PC-9 (cell line): ENCODE results near the gene SEMA5A. TPM values are rescaled to one million over a fixed set of nuclear protein-coding genes. Genes with fewer than 3 reads are reported as not detected.

Experiments
- BruUV-seq: library from RNA; stranded (reverse); fragments of 400-500 nt; replicated peaks from 2 replicates; lab custom pipeline; 2021; lab: Mats Ljungman, UMichigan
- CTCF ChIA-PET: fragments of 300-600 bp; sonication (Branson Sonifier 250); formaldehyde crosslinking; loops from one replicate; lab custom pipeline; 2022; ENCODE audit warnings: antibody characterized with exemption; lab: Charles Lee
- POLR2A ChIA-PET: fragments of 300-600 bp; sonication (Branson Sonifier 250); formaldehyde crosslinking; loops from one replicate; lab custom pipeline; 2022; ENCODE audit warnings: antibody characterized with exemption; ENCODE audit not compliant: unreplicated experiment; lab: Charles Lee
- DNase-seq, 2 experiments: peaks; one replicate each; pipeline versions ENCODE4 v3.0.0 to v3.0.0-alpha.2; 2015 to 2022; ENCODE audit warnings: mixed read lengths in 1 of 2
- H2AFZ ChIP-seq: fragments of 200-600 bp; sonication (generic); 2 replicates; pipeline ENCODE4 v1.8.1; 2017; ENCODE audit warnings: antibody characterized with exemption
- H3F3A ChIP-seq: fragments of 200-600 bp; sonication (generic); 2 replicates; pipeline ENCODE4 v1.8.1; 2017; ENCODE audit warnings: antibody characterized with exemption, mild to moderate bottlenecking, low read depth; ENCODE audit not compliant: insufficient read depth
- H3K27ac ChIP-seq: fragments of 200-600 bp; sonication (generic); 2 replicates; pipeline ENCODE4 v1.6.1; 2016; ENCODE audit warnings: mixed run types
- H3K27me3 ChIP-seq: fragments of 200-600 bp; sonication (generic); 2 replicates; pipeline ENCODE4 v1.6.1; 2016; ENCODE audit warnings: low read depth, mixed run types; ENCODE audit not compliant: insufficient read depth
- H3K36me3 ChIP-seq: fragments of 200-600 bp; sonication (generic); 2 replicates; pipeline ENCODE4 v1.6.1; 2016; ENCODE audit warnings: low read depth, mixed run types
- H3K4me1 ChIP-seq: fragments of 200-600 bp; sonication (generic); replicated peaks from 2 replicates; pipeline ENCODE4 v1.6.1; 2016; ENCODE audit warnings: mixed run types; ENCODE audit not compliant: insufficient read depth
- H3K4me2 ChIP-seq: fragments of 200-600 bp; sonication (generic); 2 replicates; pipeline ENCODE4 v1.6.1; 2017; ENCODE audit warnings: mixed run types
- H3K4me3 ChIP-seq: fragments of 200-600 bp; sonication (generic); 2 replicates; pipeline ENCODE4 v1.6.1; 2016; ENCODE audit warnings: mixed run types
- H3K79me2 ChIP-seq: fragments of 200-600 bp; sonication (generic); 2 replicates; pipeline ENCODE4 v1.6.1; 2017; ENCODE audit warnings: low read depth, mixed run types
- H3K9me2 ChIP-seq: fragments of 200-600 bp; sonication (generic); 2 replicates; pipeline ENCODE4 v1.8.1; 2017; ENCODE audit warnings: mild to moderate bottlenecking; ENCODE audit not compliant: insufficient read depth
- H3K9me3 ChIP-seq: fragments of 200-600 bp; sonication (generic); 2 replicates; pipeline ENCODE4 v1.8.1; 2016; ENCODE audit warnings: low read depth; ENCODE audit not compliant: insufficient read depth
- H4K20me1 ChIP-seq: fragments of 200-600 bp; sonication (generic); 2 replicates; pipeline ENCODE4 v1.8.1; 2017; ENCODE audit not compliant: insufficient read depth
- CTCF ChIP-seq: fragments of 200-600 bp; sonication (generic); conservative IDR thresholded peaks from 2 replicates; pipeline ENCODE4 v1.6.1; 2017; ENCODE audit warnings: mixed run types, antibody characterized with exemption, mild to moderate bottlenecking, moderate library complexity
- EZH2 ChIP-seq: fragments of 200-600 bp; sonication (generic); IDR thresholded peaks from 2 replicates; pipeline ENCODE4 v1.8.0; 2017; ENCODE audit warnings: antibody characterized with exemption, low read depth
- intact Hi-C: fragments of 100-400 bp; cut with micrococcal nuclease; formaldehyde crosslinking; loops from one replicate; pipeline ENCODE4 v1.10.0; 2022; ENCODE audit not compliant: unreplicated experiment
- total RNA-seq: library from RNA; stranded (reverse); gene quantifications from 2 replicates; pipeline ENCODE4 v1.2.3, GENCODE V29; 2021

The SEMA5A gene
- total RNA-seq, 1 experiment from 2014 or later: not detected

DNA sequence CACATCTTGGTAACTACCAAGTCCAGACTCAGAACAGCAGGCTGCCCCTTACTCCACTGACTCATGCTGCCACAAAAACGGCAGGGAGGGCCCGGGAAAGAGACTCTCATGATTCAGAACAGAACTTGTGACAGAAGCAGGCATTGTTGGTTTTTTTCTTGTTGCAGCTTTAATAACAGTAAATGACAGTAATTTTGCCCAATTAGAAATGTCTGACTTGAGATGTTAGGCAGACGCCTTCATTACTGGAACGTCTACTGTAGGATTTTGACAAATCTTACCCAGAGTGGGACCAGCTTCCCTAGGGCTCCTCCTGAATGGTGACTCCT is 77.9 kb downstream of the SEMA5A start:
- no peaks in the 10 kb centered on the region for H3K27me3 ChIP-seq
- DNase-seq: peak in 1 of 2 experiments; percentile 54
- H3K79me2 ChIP-seq: no peaks in the 10 kb centered on the region
- H3K9me2 ChIP-seq: no peaks in the 10 kb centered on the region
- H2AFZ ChIP-seq: 0 out of 2 replicates have a peak overlapping the region, but pooled peaks have one; percentile 62
- no peaks in the 10 kb centered on the region for H3K36me3 ChIP-seq
- peaks cover 10% of the 10 kb centered on the region for H3K4me1 ChIP-seq
- no TSS peak for BruUV-seq
- H3K27ac ChIP-seq: no peak overlapping the region
- H4K20me1 ChIP-seq: no peaks in the 10 kb centered on the region
- H3K4me3 ChIP-seq: no peak overlapping the region
- H3F3A ChIP-seq: no peaks in the 10 kb centered on the region
- TF ChIP-seq EZH2 (no peak), CTCF (no peak)
- peak overlapping the region; percentile 18 for H3K4me2 ChIP-seq
- no peaks in the 10 kb centered on the region for H3K9me3 ChIP-seq
- intact Hi-C loops: no loop called here
- ChIA-PET CTCF (no interaction called here), POLR2A (interaction anchor here (0.6 kb wide), 1 partner anchor 589 kb away, joined by 3 read pairs; no protein-coding TSS in a partner anchor)

DNA sequence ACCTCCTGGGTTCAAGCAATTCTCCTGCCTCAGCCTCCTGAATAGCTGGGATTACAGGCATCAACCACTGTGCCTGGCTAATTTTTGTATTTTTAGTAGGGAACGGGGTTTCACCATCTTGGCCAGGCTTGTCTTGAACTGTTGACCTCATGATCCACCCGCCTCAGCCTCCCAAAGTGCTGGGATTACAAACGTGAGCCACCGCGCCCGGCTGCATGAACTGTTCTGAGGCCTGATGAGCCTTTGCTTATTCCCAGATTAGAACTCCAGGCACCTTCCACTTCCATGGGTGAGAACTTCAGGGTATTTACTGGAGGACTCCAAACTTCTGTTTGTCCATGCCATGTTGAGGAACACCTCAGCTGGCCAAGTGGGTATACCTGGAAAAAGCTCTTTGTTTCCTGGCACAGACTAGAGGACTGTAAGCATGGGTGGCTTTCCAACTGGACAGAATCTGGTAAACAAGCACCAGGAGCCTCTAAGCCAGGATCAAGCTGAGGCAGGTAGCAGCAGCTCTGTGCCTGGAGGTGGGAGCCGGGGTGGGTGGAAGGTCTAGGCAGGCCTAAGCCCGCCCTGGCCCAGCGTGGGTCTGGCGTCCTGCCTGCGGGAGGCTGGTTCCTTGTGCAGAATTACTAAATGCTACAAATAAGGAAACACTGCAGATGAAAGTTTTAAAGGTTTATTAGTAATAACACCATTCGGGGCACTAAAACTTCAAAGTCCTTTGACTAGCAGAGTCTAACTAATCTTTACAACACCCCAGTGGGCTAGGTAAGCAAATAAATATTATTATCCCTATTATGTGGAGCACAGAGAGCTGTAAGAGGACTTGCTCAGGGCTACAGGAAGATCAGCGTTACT is 78.4 kb downstream of the SEMA5A start:
- ChIA-PET POLR2A (interaction anchor here (0.6 kb wide), 1 partner anchor 590 kb away, joined by 3 read pairs; no protein-coding TSS in a partner anchor), CTCF (no interaction called here)
- Histone ChIP-seq H3K27me3 (no peaks in the 10 kb centered on the region), H2AFZ (peak overlapping the region; percentile 62; the same call in 1 of the 2 replicates), H3K36me3 (no peaks in the 10 kb centered on the region), H4K20me1 (no peaks in the 10 kb centered on the region), H3K4me3 (no peak overlapping the region), H3K9me3 (no peaks in the 10 kb centered on the region), H3K9me2 (no peaks in the 10 kb centered on the region), H3K79me2 (no peaks in the 10 kb centered on the region), H3K27ac (no peak overlapping the region), H3K4me2 (peak overlapping the region; percentile 18), H3F3A (no peaks in the 10 kb centered on the region), H3K4me1 (peaks cover 10% of the 10 kb centered on the region)
- DNase-seq: no peak
- no TSS peak for BruUV-seq
- intact Hi-C loops: no loop called here
- TF ChIP-seq EZH2 (no peak), CTCF (no peak)

DNA sequence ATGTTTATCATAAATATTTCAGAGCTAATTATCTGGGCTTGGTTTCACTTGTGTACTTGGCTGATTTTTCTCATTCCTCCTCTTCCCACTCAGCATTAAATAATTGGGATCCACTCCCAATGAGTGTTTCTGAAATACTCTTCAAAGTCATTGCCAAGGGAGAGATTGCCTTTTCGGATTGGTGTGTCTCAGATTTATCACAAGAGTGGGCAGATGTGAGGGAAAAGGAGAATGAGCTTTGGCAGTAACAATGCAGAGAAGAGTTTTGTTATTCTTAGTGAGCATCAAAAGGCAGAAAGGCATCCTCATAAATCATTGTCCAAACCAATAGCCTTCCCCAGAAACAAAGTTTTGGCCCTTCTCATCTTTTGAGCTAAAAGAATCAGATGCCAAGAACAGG is 79.2 kb downstream of the SEMA5A start:
- Histone ChIP-seq H4K20me1 (no peaks in the 10 kb centered on the region), H3F3A (no peaks in the 10 kb centered on the region), H2AFZ (no peak overlapping the region), H3K27me3 (no peaks in the 10 kb centered on the region), H3K79me2 (no peaks in the 10 kb centered on the region), H3K27ac (no peak overlapping the region), H3K4me3 (no peak overlapping the region), H3K4me2 (no peak overlapping the region), H3K36me3 (no peaks in the 10 kb centered on the region), H3K4me1 (peaks cover 10% of the 10 kb centered on the region), H3K9me3 (no peaks in the 10 kb centered on the region), H3K9me2 (no peaks in the 10 kb centered on the region)
- ChIA-PET CTCF (no interaction called here), POLR2A (no interaction called here)
- intact Hi-C loops: no loop called here
- TF ChIP-seq CTCF (no peak), EZH2 (no peak)
- DNase-seq: no peak
- no TSS peak for BruUV-seq
